Activated T-cell treated with anti-CD3 and anti-CD28 coated beads, Interleukin-2, amount 50 U/mL, for 4 hours (primary cell): ENCODE measurements around the gene KCNH1. TPM values are rescaled to one million over a fixed set of nuclear protein-coding genes. Genes with fewer than 3 reads are reported as not detected.

Experiments
- ATAC-seq, 2 donors: fragments of 200-7000 bp; cut with Tn5 transposase; one replicate each; pipeline ENCODE4 v1.10.0; 2021
- DNase-seq: peaks from one replicate; pipeline ENCODE4 v3.0.0-alpha.2; 2020
- H3K27me3 Mint-ChIP-seq: one replicate; pipeline ENCODE4 v1.8.0; 2021; ENCODE audit warnings: low read depth, mixed read lengths
- H3K36me3 Mint-ChIP-seq: one replicate; pipeline ENCODE4 v1.8.0; 2022; ENCODE audit warnings: mixed read lengths; ENCODE audit not compliant: insufficient read depth
- H3K4me1 Mint-ChIP-seq: one replicate; pipeline ENCODE4 v1.8.0; 2021; ENCODE audit warnings: low read depth, mixed read lengths
- H3K4me3 Mint-ChIP-seq: one replicate; pipeline ENCODE4 v1.8.0; 2021; ENCODE audit warnings: mild to moderate bottlenecking, moderate library complexity, mixed read lengths
- H3K9me3 Mint-ChIP-seq: one replicate; pipeline ENCODE4 v1.8.0; 2021; ENCODE audit warnings: mixed read lengths
- total RNA-seq, 3 donors: library from RNA; stranded (reverse); gene quantifications; one replicate each; pipeline ENCODE4 v1.2.1, GENCODE V29; 2021

The KCNH1 gene
- total RNA-seq, 3 donors from 2014 or later, result not detected

DNA sequence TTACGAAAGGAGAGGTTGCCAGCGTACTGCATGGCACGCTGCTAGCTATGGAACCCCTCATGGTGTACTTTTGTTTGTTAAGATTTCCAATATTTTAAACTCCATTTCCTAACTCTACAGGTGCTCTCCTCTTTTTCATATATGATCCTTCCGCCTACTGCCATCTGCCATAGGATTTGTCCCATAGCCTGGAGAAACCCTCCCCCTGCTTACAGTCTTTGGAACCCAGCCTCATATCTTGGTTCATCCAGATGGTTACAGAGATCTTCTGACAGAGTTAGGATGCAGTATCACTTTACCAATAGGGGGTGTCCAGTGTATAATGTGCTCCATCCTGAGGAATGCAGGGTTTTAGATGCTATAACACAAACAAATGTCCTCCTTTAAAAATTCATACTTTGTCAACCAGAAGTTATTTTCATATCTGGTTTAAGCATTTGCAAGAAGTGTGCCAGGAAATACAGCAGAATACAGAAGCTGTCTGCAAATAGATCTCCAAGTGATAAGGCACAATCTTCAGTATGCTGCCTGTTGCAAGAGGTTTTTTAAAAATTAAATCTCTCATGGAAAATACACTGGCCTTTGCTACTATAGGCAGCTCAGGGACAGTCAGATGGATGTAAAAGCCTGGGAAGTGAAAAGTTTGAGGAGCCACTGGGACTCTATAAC lies 377.8 kb downstream of the KCNH1 start:
- no peaks in the 10 kb centered on the region for H3K4me1 Mint-ChIP-seq
- peaks cover 8% of the 10 kb centered on the region for H3K9me3 Mint-ChIP-seq
- H3K36me3 Mint-ChIP-seq, result no peaks in the 10 kb centered on the region
- DNase-seq (no peak), ATAC-seq (no peak)
- peaks cover 2% of the 10 kb centered on the region for H3K27me3 Mint-ChIP-seq
- no peak overlapping the region for H3K4me3 Mint-ChIP-seq

- peaks cover 1% of the 10 kb centered on the region for H3K9me3 Mint-ChIP-seq
- H3K4me3 Mint-ChIP-seq, result no peak overlapping the region
- H3K4me1 Mint-ChIP-seq, result no peaks in the 10 kb centered on the region
- H3K27me3 Mint-ChIP-seq, result peaks cover 2% of the 10 kb centered on the region
- H3K36me3 Mint-ChIP-seq, result no peaks in the 10 kb centered on the region
- no peak for ATAC-seq
- DNase-seq, result no peak
These were observed 378.9 kb downstream of the KCNH1 start for GRCh38 chr1:210754878-210755665.

- DNase-seq (no peak), ATAC-seq (no peak)
- Mint-ChIP-seq H3K4me3 (no peak overlapping the region), H3K4me1 (no peaks in the 10 kb centered on the region), H3K9me3 (no peaks in the 10 kb centered on the region), H3K36me3 (no peaks in the 10 kb centered on the region), H3K27me3 (peaks cover 2% of the 10 kb centered on the region)
These were observed 382.0 kb downstream of the KCNH1 start for GRCh38 chr1:210751911-210752310.

GRCh38 chr1:210750468-210750867 lies 383.5 kb downstream of the KCNH1 start:
- peaks cover under 1% of the 10 kb centered on the region for H3K27me3 Mint-ChIP-seq
- H3K36me3 Mint-ChIP-seq, result no peaks in the 10 kb centered on the region
- no peak for ATAC-seq
- no peak for DNase-seq
- H3K4me3 Mint-ChIP-seq, result no peak overlapping the region
- no peaks in the 10 kb centered on the region for H3K9me3 Mint-ChIP-seq
- no peaks in the 10 kb centered on the region for H3K4me1 Mint-ChIP-seq

DNA sequence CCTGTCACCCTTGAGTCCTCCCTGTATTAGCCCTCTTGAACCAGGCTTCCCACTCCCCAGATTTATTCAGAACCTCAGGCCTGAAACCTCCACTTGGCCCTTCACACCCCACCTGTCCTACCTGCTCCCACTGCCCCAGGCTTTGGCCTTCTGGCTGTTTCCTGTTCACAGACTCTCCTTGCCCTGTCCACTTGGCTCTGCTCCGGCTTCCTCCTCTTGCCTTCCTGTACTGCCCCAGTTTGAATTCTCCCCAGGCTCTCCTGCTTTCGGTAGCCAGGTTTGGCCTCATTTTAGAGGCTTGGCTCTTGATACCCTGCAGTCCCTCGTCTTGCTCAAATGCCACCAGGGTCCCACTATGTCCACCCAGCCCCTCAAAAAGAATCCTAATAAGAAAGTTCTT lies 385.2 kb downstream of the KCNH1 start:
- DNase-seq (no peak), ATAC-seq (no peak)
- Mint-ChIP-seq H3K4me3 (no peak overlapping the region), H3K9me3 (no peaks in the 10 kb centered on the region), H3K27me3 (no peaks in the 10 kb centered on the region), H3K4me1 (no peaks in the 10 kb centered on the region), H3K36me3 (no peaks in the 10 kb centered on the region)

GRCh38 chr1:210747890-210748289 lies 386.1 kb downstream of the KCNH1 start:
- Mint-ChIP-seq H3K9me3 (no peaks in the 10 kb centered on the region), H3K4me3 (no peak overlapping the region), H3K27me3 (no peaks in the 10 kb centered on the region), H3K4me1 (no peaks in the 10 kb centered on the region), H3K36me3 (no peaks in the 10 kb centered on the region)
- ATAC-seq (no peak), DNase-seq (no peak)

DNA sequence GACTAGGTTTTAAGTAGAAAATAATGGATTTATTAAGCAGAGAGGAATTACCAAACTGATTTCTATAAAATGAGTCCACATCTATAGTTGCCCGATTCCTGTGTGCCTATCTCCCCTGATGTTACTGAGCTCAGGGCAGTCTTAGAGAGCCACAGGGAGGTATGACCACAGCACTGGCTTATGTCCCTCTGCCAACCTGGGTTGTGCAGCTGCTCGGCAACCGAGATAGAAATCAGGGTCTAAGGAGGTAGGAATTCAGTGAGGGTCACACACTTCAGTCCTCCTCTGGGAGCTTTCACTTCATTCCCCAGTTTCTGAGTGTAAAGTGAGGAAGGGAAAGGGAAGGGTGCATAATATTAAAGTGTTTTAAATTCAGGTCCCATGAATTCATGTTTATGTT lies 386.8 kb downstream of the KCNH1 start:
- H3K36me3 Mint-ChIP-seq, result no peaks in the 10 kb centered on the region
- DNase-seq (no peak), ATAC-seq (no peak)
- H3K4me1 Mint-ChIP-seq, result no peaks in the 10 kb centered on the region
- no peak overlapping the region for H3K4me3 Mint-ChIP-seq
- no peaks in the 10 kb centered on the region for H3K27me3 Mint-ChIP-seq
- no peaks in the 10 kb centered on the region for H3K9me3 Mint-ChIP-seq

GRCh38 chr1:210746024-210746731 lies 387.8 kb downstream of the KCNH1 start:
- no peaks in the 10 kb centered on the region for H3K9me3 Mint-ChIP-seq
- H3K4me1 Mint-ChIP-seq, result no peaks in the 10 kb centered on the region
- H3K36me3 Mint-ChIP-seq, result no peaks in the 10 kb centered on the region
- DNase-seq (no peak), ATAC-seq (no peak)
- H3K4me3 Mint-ChIP-seq, result no peak overlapping the region
- no peaks in the 10 kb centered on the region for H3K27me3 Mint-ChIP-seq

DNA sequence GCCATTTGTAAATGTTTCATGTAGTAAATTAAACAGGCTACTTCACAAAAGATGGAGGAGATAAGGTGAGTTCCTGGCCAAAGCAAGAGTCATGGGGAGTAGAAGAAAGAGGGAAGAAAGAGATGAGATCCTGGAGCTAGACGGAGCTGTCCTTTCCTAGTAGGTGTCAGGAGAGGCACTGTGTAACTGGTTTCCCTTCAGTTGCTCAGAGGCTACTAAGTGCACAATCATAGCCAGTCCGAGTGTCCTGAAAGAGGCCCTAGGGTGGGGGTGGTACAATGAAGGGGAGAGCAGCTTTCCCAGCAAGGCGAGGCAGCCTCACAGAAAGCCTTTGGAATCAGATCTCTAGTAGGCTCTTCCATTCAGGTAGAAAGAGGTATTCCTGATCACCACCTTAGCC lies 390.9 kb downstream of the KCNH1 start:
- Mint-ChIP-seq H3K4me1 (no peaks in the 10 kb centered on the region), H3K27me3 (no peaks in the 10 kb centered on the region), H3K4me3 (no peak overlapping the region), H3K9me3 (no peaks in the 10 kb centered on the region), H3K36me3 (no peaks in the 10 kb centered on the region)
- no peak for DNase-seq
- ATAC-seq, result no peak

DNA sequence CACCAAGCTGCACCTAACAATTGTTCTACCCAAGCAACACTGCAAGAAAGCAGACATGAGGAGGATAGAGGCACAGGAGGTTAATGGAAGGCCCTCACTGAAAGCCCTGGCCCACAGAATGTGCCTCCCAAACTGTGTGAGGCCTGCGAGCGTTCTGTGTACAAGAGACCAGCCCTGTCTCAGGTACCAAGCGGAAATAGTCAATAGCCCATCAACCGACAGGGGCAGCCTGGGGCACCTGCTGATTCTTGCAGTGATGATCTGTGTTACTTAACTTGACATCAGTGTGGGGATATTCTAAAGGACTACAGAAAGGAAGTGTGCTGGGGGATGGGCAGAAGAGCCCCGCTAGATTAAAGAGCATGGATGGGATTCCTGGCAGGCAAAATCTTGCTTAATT lies 392.4 kb downstream of the KCNH1 start:
- H3K4me3 Mint-ChIP-seq, result no peak overlapping the region
- H3K36me3 Mint-ChIP-seq, result no peaks in the 10 kb centered on the region
- ATAC-seq (no peak), DNase-seq (no peak)
- no peaks in the 10 kb centered on the region for H3K9me3 Mint-ChIP-seq
- no peaks in the 10 kb centered on the region for H3K27me3 Mint-ChIP-seq
- H3K4me1 Mint-ChIP-seq, result no peaks in the 10 kb centered on the region

- no peak overlapping the region for H3K4me3 Mint-ChIP-seq
- ATAC-seq (no peak), DNase-seq (no peak)
- H3K4me1 Mint-ChIP-seq, result no peaks in the 10 kb centered on the region
- H3K27me3 Mint-ChIP-seq, result peaks cover 5% of the 10 kb centered on the region
- H3K9me3 Mint-ChIP-seq, result no peaks in the 10 kb centered on the region
- no peaks in the 10 kb centered on the region for H3K36me3 Mint-ChIP-seq
These were observed 394.3 kb downstream of the KCNH1 start for GRCh38 chr1:210739627-210740026.

GRCh38 chr1:210738256-210738655 lies 395.7 kb downstream of the KCNH1 start:
- Mint-ChIP-seq H3K36me3 (no peaks in the 10 kb centered on the region), H3K9me3 (no peaks in the 10 kb centered on the region), H3K4me3 (no peak overlapping the region), H3K27me3 (peaks cover 5% of the 10 kb centered on the region), H3K4me1 (no peaks in the 10 kb centered on the region)
- ATAC-seq (no peak), DNase-seq (no peak)

DNA sequence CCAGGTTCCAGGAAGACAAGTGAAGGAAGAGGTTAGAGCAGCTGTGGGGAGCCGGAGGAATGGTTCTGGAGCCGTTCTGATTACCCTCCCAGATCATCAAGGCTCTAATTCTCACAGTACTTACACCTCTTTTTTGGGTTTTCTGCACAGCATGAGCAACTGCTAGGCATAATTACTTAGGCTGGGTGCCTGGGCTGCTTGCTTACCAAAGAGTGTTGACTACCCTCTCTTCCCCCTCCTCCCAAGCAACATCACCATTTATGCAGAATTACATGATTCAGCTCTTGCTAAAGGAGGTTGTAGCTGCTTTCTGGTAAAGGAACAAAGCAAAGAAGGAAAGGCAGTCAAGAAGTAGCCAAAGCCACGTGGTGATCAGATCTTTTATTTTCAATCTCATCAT lies 397.2 kb downstream of the KCNH1 start:
- Mint-ChIP-seq H3K36me3 (no peaks in the 10 kb centered on the region), H3K27me3 (peaks cover 5% of the 10 kb centered on the region), H3K9me3 (no peaks in the 10 kb centered on the region), H3K4me1 (no peaks in the 10 kb centered on the region), H3K4me3 (no peak overlapping the region)
- DNase-seq (no peak), ATAC-seq (no peak)

DNA sequence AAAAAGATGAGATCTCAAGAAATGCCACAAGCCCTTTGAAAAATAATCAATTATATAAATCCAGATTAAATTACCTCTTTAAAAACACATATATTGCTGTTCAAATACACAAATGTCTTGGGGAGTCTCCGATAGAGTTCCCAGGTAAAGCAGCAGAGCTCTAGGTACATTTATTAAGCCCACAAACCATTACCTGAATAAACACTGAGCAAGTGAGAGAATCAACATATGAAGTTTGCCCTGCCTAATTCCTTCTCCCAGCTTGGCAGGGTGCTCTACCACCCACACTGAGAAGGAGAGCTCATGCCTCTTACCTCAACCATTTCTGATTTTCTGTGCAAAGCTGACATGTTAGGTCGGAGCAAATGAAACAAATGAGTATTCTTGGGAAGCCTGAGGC lies 402.4 kb downstream of the KCNH1 start:
- DNase-seq (no peak), ATAC-seq (no peak)
- Mint-ChIP-seq H3K9me3 (no peaks in the 10 kb centered on the region), H3K36me3 (no peaks in the 10 kb centered on the region), H3K4me1 (no peaks in the 10 kb centered on the region), H3K4me3 (no peak overlapping the region), H3K27me3 (peaks cover 9% of the 10 kb centered on the region)

GRCh38 chr1:210731193-210731592 lies 402.8 kb downstream of the KCNH1 start:
- Mint-ChIP-seq H3K4me3 (no peak overlapping the region), H3K9me3 (no peaks in the 10 kb centered on the region), H3K36me3 (no peaks in the 10 kb centered on the region), H3K4me1 (no peaks in the 10 kb centered on the region), H3K27me3 (peaks cover 5% of the 10 kb centered on the region)
- DNase-seq (no peak), ATAC-seq (no peak)
